Nephron (organoid): ENCODE measurements around the gene KIRREL3.

Experiments
- H3K27ac Mint-ChIP-seq, 3 experiments: 2 replicates each; pipeline ENCODE4 v1.8.0; 2020; ENCODE audit warnings: mixed read lengths in 3 of 3, mild to moderate bottlenecking in 2 of 3, moderate library complexity in 1 of 3
- H3K27me3 Mint-ChIP-seq: 2 replicates; pipeline ENCODE4 v1.8.0; 2021; ENCODE audit warnings: low read depth, mild to moderate bottlenecking, moderate library complexity, mixed read lengths
- H3K36me3 Mint-ChIP-seq: 2 replicates; pipeline ENCODE4 v1.8.0; 2020; ENCODE audit warnings: low read depth, mixed read lengths
- H3K4me1 Mint-ChIP-seq: 2 replicates; pipeline ENCODE4 v1.8.0; 2020; ENCODE audit warnings: mixed read lengths
- H3K4me3 Mint-ChIP-seq, 3 experiments: 2 replicates each; pipeline ENCODE4 v1.8.0; 2020; ENCODE audit warnings: mild to moderate bottlenecking in 3 of 3, mixed read lengths in 3 of 3, moderate library complexity in 2 of 3
- H3K9me3 Mint-ChIP-seq: 2 replicates; pipeline ENCODE4 v1.8.0; 2020; ENCODE audit warnings: mixed read lengths
- TF ChIP-seq, protein P1 (sequence below), 3 experiments: fragments of 200-600 bp; sonication (generic); IDR thresholded peaks; one replicate each; pipeline ENCODE4 v1.5.0; 2021; ENCODE audit warnings: antibody characterized with exemption in 3 of 3; ENCODE audit not compliant: unreplicated experiment in 3 of 3

KIRREL3 gene

DNA sequence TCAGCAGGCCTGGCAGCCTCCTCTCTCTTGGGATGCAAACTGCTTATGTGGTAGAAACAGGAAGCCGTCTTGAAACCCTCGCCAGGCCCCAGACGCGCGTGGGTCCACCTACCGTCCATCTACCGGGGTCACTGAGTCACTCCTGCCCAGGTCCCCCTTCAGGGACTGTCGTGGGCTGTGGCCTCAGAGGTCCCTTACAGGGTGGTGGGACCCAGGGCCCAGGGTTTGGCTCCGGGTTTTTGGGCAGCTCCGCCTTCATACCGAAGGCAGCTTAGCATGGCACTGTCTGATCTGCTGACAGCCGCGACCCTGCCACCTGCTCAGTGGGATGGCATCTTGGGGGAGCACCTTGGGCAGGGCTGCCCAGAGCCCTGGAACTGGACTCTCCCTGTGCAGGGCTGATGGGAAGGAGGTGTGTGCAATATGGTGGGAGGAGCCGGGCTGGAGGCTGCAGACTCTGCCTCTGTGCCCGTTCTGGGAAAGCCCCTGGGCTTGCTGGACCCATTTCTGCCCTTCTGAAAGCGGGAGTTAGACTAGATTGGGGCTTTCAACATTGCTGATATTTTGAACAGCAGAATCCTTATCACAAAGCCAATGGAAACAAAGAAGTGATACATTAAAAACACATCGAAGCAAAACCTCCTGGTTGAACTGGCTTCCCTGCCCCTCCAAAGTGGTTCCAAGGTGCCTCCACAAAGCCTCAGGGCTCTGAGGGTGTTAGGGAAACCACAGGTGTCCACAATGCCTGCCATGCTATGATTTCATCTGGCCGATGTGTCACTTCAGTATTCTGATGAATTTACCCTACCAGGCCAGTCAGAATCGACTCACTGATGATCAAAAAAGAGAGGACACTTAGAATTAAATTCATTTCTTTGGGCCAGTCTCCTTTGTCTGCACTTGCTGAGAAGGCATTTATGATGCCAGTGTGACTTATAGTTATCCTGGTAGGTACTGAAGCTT lies 316.5 kb downstream of the KIRREL3 start:
- Mint-ChIP-seq H3K27ac (no peak overlapping the region), H3K4me3 (no peak overlapping the region), H3K9me3 (no peaks in the 10 kb centered on the region), H3K36me3 (no peaks in the 10 kb centered on the region), H3K27me3 (peaks cover 10% of the 10 kb centered on the region), H3K4me1 (peaks cover 4% of the 10 kb centered on the region)
- TF ChIP-seq, protein P1, sequence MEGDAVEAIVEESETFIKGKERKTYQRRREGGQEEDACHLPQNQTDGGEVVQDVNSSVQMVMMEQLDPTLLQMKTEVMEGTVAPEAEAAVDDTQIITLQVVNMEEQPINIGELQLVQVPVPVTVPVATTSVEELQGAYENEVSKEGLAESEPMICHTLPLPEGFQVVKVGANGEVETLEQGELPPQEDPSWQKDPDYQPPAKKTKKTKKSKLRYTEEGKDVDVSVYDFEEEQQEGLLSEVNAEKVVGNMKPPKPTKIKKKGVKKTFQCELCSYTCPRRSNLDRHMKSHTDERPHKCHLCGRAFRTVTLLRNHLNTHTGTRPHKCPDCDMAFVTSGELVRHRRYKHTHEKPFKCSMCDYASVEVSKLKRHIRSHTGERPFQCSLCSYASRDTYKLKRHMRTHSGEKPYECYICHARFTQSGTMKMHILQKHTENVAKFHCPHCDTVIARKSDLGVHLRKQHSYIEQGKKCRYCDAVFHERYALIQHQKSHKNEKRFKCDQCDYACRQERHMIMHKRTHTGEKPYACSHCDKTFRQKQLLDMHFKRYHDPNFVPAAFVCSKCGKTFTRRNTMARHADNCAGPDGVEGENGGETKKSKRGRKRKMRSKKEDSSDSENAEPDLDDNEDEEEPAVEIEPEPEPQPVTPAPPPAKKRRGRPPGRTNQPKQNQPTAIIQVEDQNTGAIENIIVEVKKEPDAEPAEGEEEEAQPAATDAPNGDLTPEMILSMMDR (IDR thresholded peaks at IDR 0.05; ENCODE audit: unreplicated experiment in 3 of 3): no peak

DNA sequence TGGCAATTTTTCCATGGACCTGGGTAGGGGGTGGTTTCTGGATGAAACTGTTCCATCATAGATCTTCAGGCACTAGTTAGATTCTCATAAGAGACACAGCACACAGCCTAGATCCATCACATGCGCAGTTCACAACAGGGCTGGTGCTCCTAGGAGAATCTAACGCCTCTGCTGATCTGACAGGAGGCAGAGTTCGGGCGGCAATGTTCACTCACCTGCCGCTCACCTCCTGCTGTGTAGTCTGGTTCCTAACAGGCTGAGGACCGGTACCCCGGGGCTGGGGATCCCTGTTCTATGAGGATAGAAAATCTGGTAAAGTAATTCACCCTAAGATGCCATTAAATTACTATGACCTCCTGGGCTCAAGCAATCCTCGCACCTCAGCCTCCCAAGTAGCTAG lies 318.0 kb downstream of the KIRREL3 start:
- H3K27ac Mint-ChIP-seq: no peak overlapping the region

GRCh38 chr11:126680700-126681099 lies 319.9 kb downstream of the KIRREL3 start:
- H3K4me3 Mint-ChIP-seq: no peak overlapping the region
- peaks cover 12% of the 10 kb centered on the region for H3K27me3 Mint-ChIP-seq
- H3K27ac Mint-ChIP-seq: no peak overlapping the region
- no peaks in the 10 kb centered on the region for H3K9me3 Mint-ChIP-seq
- no peaks in the 10 kb centered on the region for H3K36me3 Mint-ChIP-seq
- H3K4me1 Mint-ChIP-seq: peaks cover 4% of the 10 kb centered on the region
- TF ChIP-seq, protein P1 (IDR thresholded peaks at IDR 0.05; ENCODE audit: unreplicated experiment in 3 of 3): no peak

More for the DNA sequence above, 318.0 kb downstream of the KIRREL3 start:
- H3K36me3 Mint-ChIP-seq: no peaks in the 10 kb centered on the region
- no peaks in the 10 kb centered on the region for H3K9me3 Mint-ChIP-seq
- H3K4me1 Mint-ChIP-seq: peaks cover 4% of the 10 kb centered on the region
- H3K27me3 Mint-ChIP-seq: peaks cover 10% of the 10 kb centered on the region
- H3K4me3 Mint-ChIP-seq: no peak overlapping the region
- TF ChIP-seq, protein P1 (IDR thresholded peaks at IDR 0.05; ENCODE audit: unreplicated experiment in 3 of 3): no peak

DNA sequence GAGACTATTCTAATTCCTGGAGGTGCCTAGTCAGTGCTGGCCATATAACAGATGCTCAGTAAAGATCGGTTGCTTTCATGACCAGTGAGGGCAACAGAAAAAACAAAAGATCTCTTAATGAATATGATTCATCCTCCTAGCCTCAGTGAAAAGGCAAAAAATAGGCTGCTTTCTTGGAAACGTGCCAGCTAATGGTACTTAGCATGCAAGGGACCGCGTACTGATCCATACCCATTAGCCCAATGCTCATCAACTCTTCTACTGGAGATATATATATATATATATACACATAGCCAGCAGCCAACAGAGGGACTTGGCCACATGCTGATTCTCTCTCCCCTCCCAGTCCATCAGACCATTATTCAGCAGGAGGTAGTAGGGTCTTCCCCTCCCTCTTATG lies 320.4 kb downstream of the KIRREL3 start:
- TF ChIP-seq, protein P1 (IDR thresholded peaks at IDR 0.05; ENCODE audit: unreplicated experiment in 3 of 3): no peak
- Mint-ChIP-seq H3K27ac (no peak overlapping the region), H3K36me3 (no peaks in the 10 kb centered on the region), H3K4me1 (peaks cover 4% of the 10 kb centered on the region), H3K4me3 (no peak overlapping the region), H3K27me3 (peaks cover 14% of the 10 kb centered on the region), H3K9me3 (no peaks in the 10 kb centered on the region)

GRCh38 chr11:126679033-126679432 lies 321.5 kb downstream of the KIRREL3 start:
- Mint-ChIP-seq H3K4me1 (peaks cover 4% of the 10 kb centered on the region), H3K36me3 (no peaks in the 10 kb centered on the region), H3K4me3 (no peak overlapping the region), H3K27ac (no peak overlapping the region), H3K9me3 (no peaks in the 10 kb centered on the region), H3K27me3 (peaks cover 9% of the 10 kb centered on the region)
- TF ChIP-seq, protein P1 (IDR thresholded peaks at IDR 0.05; ENCODE audit: unreplicated experiment in 3 of 3): no peak
